ENCODE results near the gene NUP214. TPM values are rescaled to one million over a fixed set of nuclear protein-coding genes. Genes with fewer than 3 reads are reported as not detected.

NUP214 gene
- total RNA-seq, 3 donors from 2014 or later = 56.1 to 57.9 (median 56.5) TPM

GRCh38 chr9:131179561-131180219 is 54.3 kb downstream of the NUP214 start:
- H3K9me3 ChIP-seq = no peaks in the 10 kb centered on the region
- ATAC-seq (no peak), DNase-seq (no peak)
- peaks cover 4% of the 10 kb centered on the region for H3K36me3 ChIP-seq (ENCODE audit: low read depth)
- no peak for TF ChIP-seq CTCF (IDR thresholded peaks at IDR 0.05)
- no peak overlapping the region for H3K4me3 ChIP-seq
- H3K4me1 ChIP-seq (ENCODE audit: low read depth) = no peaks in the 10 kb centered on the region
- intact Hi-C loops (cut with DNase I, micrococcal nuclease) = loop anchor here (5.0 kb wide), 1 partner anchor 158 kb away; no protein-coding TSS in a partner anchor

GRCh38 chr9:131180454-131180853 is 55.1 kb downstream of the NUP214 start:
- H3K9me3 ChIP-seq = no peaks in the 10 kb centered on the region
- no peak for TF ChIP-seq CTCF (IDR thresholded peaks at IDR 0.05)
- no peaks in the 10 kb centered on the region for H3K4me1 ChIP-seq (ENCODE audit: low read depth)
- no peaks in the 10 kb centered on the region for H3K36me3 ChIP-seq (ENCODE audit: low read depth)
- intact Hi-C loops (cut with DNase I, micrococcal nuclease) = no loop called here
- ATAC-seq = no peak
- no peak for DNase-seq
- no peak overlapping the region for H3K4me3 ChIP-seq

GRCh38 chr9:131181091-131181681 is 55.8 kb downstream of the NUP214 start:
- intact Hi-C loops (cut with DNase I, micrococcal nuclease) = no loop called here
- no peaks in the 10 kb centered on the region for H3K4me1 ChIP-seq (ENCODE audit: low read depth)
- DNase-seq = no peak
- H3K36me3 ChIP-seq (ENCODE audit: low read depth) = no peaks in the 10 kb centered on the region
- H3K4me3 ChIP-seq = no peak overlapping the region
- no peak for TF ChIP-seq CTCF (IDR thresholded peaks at IDR 0.05)
- ATAC-seq = no peak
- H3K9me3 ChIP-seq = no peaks in the 10 kb centered on the region

GRCh38 chr9:131185924-131186323 is 60.5 kb downstream of the NUP214 start:
- DNase-seq (no peak), ATAC-seq (no peak)
- H3K9me3 ChIP-seq = no peaks in the 10 kb centered on the region
- intact Hi-C loops (cut with DNase I, micrococcal nuclease) = no loop called here
- H3K4me1 ChIP-seq (ENCODE audit: low read depth) = no peaks in the 10 kb centered on the region
- no peak overlapping the region for H3K4me3 ChIP-seq
- no peaks in the 10 kb centered on the region for H3K36me3 ChIP-seq (ENCODE audit: low read depth)
- no peak for TF ChIP-seq CTCF (IDR thresholded peaks at IDR 0.05)

GRCh38 chr9:131186622-131187021 is 61.2 kb downstream of the NUP214 start:
- DNase-seq (no peak), ATAC-seq (no peak)
- Histone ChIP-seq H3K9me3 (no peaks in the 10 kb centered on the region), H3K36me3 (ENCODE audit: low read depth) (no peaks in the 10 kb centered on the region), H3K4me1 (ENCODE audit: low read depth) (no peaks in the 10 kb centered on the region), H3K4me3 (no peak overlapping the region)
- intact Hi-C loops (cut with DNase I, micrococcal nuclease) = no loop called here
- no peak for TF ChIP-seq CTCF (IDR thresholded peaks at IDR 0.05)
